Nephron progenitor cell (in vitro differentiated cells): Measurements from ENCODE around the gene FRMD4B.
A peak's percentile ranks its signal among the peaks of the same experiment; 100 is the strongest.

Experiments
- DNase-seq: peaks from one replicate; pipeline ENCODE4 v3.0.0; 2021
- H3K27ac Mint-ChIP-seq: 2 replicates; pipeline ENCODE4 v1.8.0; 2021; ENCODE audit warnings: mild to moderate bottlenecking, moderate library complexity, mixed read lengths
- H3K27me3 Mint-ChIP-seq: 2 replicates; pipeline ENCODE4 v1.8.0; 2021; ENCODE audit warnings: mild to moderate bottlenecking, low read depth, mixed read lengths; ENCODE audit not compliant: poor library complexity
- H3K36me3 Mint-ChIP-seq: 2 replicates; pipeline ENCODE4 v1.8.0; 2021; ENCODE audit warnings: low read depth, mixed read lengths
- H3K4me1 Mint-ChIP-seq: 2 replicates; pipeline ENCODE4 v1.8.0; 2021; ENCODE audit warnings: mixed read lengths
- H3K4me3 Mint-ChIP-seq: 2 replicates; pipeline ENCODE4 v1.8.0; 2021; ENCODE audit warnings: mild to moderate bottlenecking, moderate library complexity, mixed read lengths
- H3K9me3 Mint-ChIP-seq: 2 replicates; pipeline ENCODE4 v1.8.0; 2021; ENCODE audit warnings: mild to moderate bottlenecking, moderate library complexity, mixed read lengths
- TF ChIP-seq, protein P1 (sequence below): fragments of 200-600 bp; sonication (generic); IDR thresholded peaks from 2 replicates; pipeline ENCODE4 v1.5.0; 2021; ENCODE audit warnings: antibody characterized with exemption

FRMD4B gene

DNA sequence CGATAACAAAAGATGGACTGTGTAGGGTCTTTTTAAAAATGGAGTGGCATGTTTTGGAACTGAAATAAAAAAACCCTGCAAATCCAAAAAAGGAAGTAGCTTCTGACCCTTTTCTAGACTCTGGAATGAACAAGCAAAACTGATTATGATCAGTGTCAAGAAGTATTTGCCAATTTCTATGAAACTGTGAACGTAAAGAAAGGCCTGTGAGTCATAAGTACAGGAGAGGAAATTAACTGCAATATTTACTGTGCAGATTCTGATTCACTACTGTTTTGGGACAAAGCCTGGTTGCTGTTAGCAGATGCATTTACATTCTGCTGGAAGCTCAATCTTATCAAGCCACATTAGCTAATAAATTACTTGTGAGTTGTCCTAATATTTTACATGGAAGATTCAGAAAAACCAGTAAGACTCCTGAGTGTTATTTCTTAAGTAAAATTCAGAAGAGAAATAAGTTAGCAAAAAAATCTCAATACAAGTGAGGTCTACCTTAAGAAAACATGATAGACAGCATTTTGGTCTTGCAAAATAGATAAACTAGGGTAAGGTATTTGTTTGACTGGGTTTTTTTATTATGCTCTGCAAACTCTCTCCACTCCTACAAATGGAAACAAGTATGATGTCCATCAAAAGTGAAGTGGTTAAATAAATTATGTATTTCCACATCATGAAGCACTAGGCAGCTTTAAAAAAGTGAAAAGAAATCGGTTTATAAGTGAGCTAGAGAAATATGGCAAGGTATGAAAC, 173.3 kb downstream of the FRMD4B start:
- Mint-ChIP-seq H3K4me1 (peaks cover 25% of the 10 kb centered on the region), H3K27me3 (no peaks in the 10 kb centered on the region), H3K4me3 (no peak overlapping the region), H3K27ac (peak overlapping the region; percentile 42), H3K36me3 (peaks cover 75% of the 10 kb centered on the region), H3K9me3 (peaks cover 7% of the 10 kb centered on the region)
- TF ChIP-seq, protein P1, sequence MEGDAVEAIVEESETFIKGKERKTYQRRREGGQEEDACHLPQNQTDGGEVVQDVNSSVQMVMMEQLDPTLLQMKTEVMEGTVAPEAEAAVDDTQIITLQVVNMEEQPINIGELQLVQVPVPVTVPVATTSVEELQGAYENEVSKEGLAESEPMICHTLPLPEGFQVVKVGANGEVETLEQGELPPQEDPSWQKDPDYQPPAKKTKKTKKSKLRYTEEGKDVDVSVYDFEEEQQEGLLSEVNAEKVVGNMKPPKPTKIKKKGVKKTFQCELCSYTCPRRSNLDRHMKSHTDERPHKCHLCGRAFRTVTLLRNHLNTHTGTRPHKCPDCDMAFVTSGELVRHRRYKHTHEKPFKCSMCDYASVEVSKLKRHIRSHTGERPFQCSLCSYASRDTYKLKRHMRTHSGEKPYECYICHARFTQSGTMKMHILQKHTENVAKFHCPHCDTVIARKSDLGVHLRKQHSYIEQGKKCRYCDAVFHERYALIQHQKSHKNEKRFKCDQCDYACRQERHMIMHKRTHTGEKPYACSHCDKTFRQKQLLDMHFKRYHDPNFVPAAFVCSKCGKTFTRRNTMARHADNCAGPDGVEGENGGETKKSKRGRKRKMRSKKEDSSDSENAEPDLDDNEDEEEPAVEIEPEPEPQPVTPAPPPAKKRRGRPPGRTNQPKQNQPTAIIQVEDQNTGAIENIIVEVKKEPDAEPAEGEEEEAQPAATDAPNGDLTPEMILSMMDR = no peak
- DNase-seq = no peak

DNA sequence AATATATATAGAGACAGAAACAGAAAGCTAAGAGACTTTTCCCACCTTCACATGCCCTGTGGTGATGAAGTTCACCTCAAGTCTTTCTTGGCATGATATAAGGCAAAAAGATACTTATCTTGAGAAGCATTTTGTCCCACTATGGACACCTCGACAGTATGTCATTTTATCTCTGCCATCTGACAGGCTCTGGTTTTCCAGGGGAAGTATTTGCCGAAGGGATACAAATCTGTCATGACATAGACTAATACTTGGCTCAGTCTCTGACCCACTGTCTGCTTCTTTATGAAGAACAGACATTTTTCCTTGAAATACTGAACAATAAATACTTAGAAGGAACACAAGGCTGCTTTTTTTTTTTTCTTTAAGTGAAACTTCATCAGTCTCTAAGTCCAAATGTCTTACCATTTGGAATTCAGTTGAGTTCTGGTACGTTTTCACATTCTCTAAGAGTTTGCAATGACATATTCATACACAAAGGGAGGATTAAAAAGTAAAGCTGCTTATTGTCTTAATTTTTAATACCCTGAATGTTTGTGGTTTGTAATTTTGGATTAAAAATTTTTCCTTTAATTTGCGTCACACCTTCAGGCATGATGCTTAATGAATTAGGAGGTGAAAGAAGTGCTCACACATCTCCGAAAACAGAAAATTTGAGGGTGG, 175.7 kb downstream of the FRMD4B start:
- H3K9me3 Mint-ChIP-seq = no peaks in the 10 kb centered on the region
- peaks cover 60% of the 10 kb centered on the region for H3K36me3 Mint-ChIP-seq
- no peak for DNase-seq
- H3K4me3 Mint-ChIP-seq = no peak overlapping the region
- H3K4me1 Mint-ChIP-seq = peaks cover 25% of the 10 kb centered on the region
- no peak overlapping the region for H3K27ac Mint-ChIP-seq
- TF ChIP-seq, protein P1 = no peak
- H3K27me3 Mint-ChIP-seq = peaks cover 6% of the 10 kb centered on the region

DNA sequence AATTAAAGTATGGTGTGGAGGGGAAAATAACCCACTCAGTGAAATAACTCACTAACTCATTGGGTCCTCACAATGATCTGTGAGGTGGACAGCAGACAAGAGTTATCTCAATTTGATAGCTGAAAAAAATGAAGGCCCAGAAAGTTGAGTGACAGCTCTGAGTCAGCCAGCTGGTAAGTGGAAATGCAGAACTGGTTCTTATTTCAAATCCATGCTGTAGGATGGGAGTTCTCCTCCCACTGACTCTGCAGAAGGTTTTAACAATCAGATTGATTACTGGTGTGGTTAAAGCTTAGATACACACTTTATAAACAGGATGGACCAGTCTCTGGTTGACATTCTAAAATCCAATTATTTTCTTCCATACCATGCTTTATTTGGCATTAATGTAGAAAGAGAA, 176.5 kb downstream of the FRMD4B start:
- Mint-ChIP-seq H3K9me3 (no peaks in the 10 kb centered on the region), H3K4me1 (peaks cover 29% of the 10 kb centered on the region), H3K27me3 (peaks cover 6% of the 10 kb centered on the region), H3K27ac (no peak overlapping the region), H3K4me3 (no peak overlapping the region), H3K36me3 (peaks cover 58% of the 10 kb centered on the region)
- no peak for DNase-seq
- TF ChIP-seq, protein P1 = no peak

DNA sequence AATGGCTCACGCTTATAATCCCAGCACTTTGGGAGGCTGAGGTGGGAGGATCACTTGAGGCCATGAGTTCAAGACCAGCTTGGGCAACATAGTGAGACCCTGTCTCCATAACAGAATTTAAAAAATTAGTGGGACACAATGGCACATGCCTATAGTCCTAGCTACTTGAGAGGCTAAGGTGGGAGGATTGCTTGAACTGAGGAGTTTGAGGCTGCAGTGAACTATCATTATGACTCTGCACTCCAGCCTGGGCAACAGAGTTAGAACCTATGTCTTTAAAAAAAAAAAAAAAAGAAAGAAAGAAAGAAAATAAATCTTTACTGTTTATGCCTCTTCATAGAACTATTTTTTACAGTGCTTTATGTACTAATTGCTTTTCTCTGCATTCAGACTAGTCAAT, 178.9 kb downstream of the FRMD4B start:
- Mint-ChIP-seq H3K36me3 (peaks cover 42% of the 10 kb centered on the region), H3K4me1 (peaks cover 35% of the 10 kb centered on the region), H3K9me3 (no peaks in the 10 kb centered on the region), H3K27ac (no peak overlapping the region), H3K27me3 (peaks cover 6% of the 10 kb centered on the region), H3K4me3 (no peak overlapping the region)
- TF ChIP-seq, protein P1 = no peak
- DNase-seq = no peak

DNA sequence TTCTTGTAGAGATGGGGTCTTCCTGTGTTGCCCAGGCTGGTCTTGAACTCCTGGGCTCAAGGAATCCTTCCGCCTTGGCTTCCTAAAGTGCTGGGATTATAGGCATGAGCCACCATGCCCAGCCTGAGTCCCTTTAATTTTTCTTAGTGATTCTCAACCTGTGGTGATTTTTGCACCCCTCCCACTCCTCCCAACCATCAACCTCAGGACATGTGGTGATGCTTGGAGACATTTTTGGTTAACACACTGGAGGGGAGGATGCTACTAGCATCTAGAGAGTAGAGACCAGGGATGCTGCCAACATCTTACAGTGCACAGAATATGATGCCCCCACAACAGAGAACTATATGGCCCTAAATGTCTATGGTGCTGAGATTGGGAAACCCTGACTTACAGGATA, 180.5 kb downstream of the FRMD4B start:
- Mint-ChIP-seq H3K27me3 (peaks cover 6% of the 10 kb centered on the region), H3K4me3 (no peak overlapping the region), H3K36me3 (peaks cover 31% of the 10 kb centered on the region), H3K4me1 (peaks cover 39% of the 10 kb centered on the region), H3K9me3 (no peaks in the 10 kb centered on the region), H3K27ac (no peak overlapping the region)
- DNase-seq = no peak
- TF ChIP-seq, protein P1 = no peak
